ENCODE data around the gene CEP112. TPM values are rescaled to one million over a fixed set of nuclear protein-coding genes. Genes with fewer than 3 reads are reported as not detected.
"Not testable (repeated sequence)": the region's sequence is repeated elsewhere in the genome, so short reads cannot be mapped to it uniquely, and the experiment has no call there.

Gene CEP112
- total RNA-seq, 1 donor from 2014 or later: 14.8 TPM

DNA sequence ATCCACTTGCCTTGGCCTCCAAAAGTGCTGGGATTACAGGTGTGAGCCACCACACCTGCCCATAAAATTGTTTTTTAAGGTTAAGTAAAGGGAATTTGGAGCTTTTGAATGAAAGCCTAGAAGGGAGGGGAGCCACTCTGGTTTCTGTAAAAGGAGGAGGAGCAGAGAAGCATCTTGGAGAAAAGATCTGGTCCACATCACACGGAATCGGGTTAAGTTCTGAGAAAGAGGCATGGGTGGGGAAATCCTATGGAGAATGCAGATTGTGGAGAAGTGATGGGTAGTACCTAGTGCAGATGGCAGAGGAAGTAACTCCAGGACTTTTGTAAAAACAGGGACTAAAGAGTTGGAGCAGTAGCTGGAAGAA is 18.3 kb upstream of the CEP112 start:
- no peak for DNase-seq

DNA sequence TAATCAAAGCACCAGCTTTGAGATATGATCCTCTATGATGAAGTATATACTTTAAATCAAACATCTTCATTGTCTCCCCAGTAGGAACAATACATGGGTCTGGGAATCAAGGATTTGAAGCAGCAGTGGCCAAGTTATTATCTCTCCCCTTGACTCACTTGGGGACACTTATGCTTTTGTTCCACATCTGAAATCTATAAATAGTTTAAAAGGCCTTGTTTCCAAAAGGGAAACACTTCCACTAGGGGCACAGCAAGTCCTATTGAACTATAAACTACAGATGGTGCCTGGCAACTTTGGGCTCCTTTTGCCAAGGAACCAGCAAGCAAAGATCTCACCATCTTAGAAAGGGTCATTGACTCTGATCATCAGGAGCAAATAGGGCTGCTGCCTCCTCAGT is 16.0 kb upstream of the CEP112 start:
- DNase-seq: no peak

GRCh38 chr17:66203274-66204015 is 11.5 kb upstream of the CEP112 start:
- DNase-seq: no peak

DNA sequence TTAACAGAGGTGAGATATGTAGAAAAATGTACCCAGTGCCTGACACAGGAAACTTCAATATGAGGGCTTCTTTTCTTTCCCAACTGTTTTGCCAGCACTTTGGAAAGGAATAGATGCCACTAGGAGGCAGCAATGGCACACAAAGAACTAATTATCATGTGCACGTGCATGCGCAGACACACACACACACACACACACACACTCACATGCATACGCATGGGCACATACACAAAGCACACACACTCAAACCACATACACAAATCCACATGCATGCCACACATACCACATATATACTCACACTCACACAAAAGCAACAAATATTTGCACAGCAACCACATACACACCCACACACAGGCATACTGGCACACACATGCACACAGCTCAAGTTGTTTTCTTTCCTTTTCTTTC is 8.8 kb upstream of the CEP112 start:
- peak; percentile 90 for DNase-seq

- no peak for DNase-seq
These were observed 6.3 kb upstream of the CEP112 start for GRCh38 chr17:66198242-66198641.

- no peak for DNase-seq
These were observed 400 bp upstream of the CEP112 start for GRCh38 chr17:66192378-66192687.

- peak; percentile 63 for DNase-seq
These were observed 968 bp downstream of the CEP112 start for GRCh38 chr17:66190738-66191592.

- DNase-seq: no peak
These were observed 4.2 kb downstream of the CEP112 start for GRCh38 chr17:66187718-66188117.

- DNase-seq: no peak
These were observed 6.1 kb downstream of the CEP112 start for GRCh38 chr17:66185862-66186261.

DNA sequence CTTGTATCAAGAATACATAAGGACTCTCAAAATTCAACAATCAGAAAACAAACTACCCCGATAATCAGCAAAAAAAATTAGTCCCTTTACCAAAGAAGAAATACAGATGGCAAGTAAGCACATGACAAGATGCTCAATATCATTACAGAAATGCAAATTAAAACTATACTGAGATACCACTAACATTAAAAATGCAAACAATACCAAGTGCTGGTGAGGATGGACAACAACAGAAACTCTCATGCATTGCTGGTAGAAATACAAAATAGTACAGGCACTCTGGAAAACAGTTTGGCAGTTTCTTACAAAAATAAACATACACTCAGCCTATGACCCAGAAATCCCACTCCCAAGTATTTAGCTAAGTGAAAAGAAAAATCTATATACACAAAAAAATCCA is 7.5 kb downstream of the CEP112 start:
- no peak for DNase-seq

DNA sequence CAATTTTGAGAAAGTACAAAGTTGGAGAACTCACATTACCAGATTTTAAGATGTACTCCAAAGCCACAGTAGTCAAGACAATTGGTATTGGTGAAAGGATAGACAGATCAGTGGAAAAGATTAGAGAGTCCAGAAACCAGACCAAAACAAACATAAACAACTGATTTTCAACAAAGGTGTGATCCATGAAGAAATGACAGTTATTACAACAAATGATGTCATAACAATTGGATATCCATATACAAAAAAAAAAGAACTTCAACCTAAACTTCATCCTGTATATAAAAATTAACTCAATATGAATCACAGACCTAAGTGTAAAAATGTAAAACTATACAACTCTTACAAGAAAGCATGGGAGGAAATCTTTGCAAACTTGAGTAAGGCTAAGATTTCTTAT is 8.4 kb downstream of the CEP112 start:
- no peak for DNase-seq

GRCh38 chr17:66178642-66179041 is 13.3 kb downstream of the CEP112 start:
- no peak for DNase-seq

DNA sequence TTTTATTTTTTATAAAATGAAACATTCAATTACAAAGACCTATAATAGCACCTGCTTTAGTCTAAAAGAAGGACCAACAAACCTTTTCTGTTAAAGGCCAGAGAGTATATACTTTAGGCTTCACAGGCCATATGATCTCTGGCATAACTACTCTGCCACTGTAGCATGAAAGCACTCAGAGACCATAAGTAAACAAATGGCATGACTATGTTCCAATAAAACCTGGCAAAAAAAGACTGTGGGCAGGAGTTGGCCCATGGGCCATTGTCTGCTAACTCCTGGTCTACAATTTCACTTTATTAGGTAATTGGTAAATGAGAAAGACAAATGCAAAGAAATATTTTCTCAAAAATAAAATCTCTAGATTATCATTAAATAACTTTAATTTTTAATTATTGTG is 14.9 kb downstream of the CEP112 start:
- DNase-seq: no peak

GRCh38 chr17:66175892-66176291 is 16.0 kb downstream of the CEP112 start:
- no peak for DNase-seq

- no peak for DNase-seq
These were observed 19.2 kb downstream of the CEP112 start for GRCh38 chr17:66172691-66173223.

- no peak for DNase-seq
These were observed 19.8 kb downstream of the CEP112 start for GRCh38 chr17:66172144-66172543.

DNA sequence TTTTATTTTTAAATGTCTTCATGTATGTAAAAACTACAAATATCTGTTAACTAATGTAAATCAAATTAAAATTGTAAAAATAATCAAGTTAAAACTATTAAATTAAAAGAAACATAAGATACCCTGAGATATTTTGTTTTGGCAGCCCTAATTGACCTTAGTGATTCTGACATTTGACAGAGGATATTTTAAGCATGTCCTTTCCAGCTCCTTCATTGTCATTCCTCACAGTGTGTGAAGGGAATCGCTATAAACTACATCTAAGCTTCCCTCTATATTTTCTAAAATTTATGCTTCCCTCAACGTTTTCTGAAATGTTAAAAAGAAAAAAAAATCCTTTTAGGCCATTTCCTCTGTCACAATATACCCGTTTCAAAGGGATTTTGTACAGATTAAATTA is 20.2 kb downstream of the CEP112 start:
- DNase-seq: no peak

GRCh38 chr17:66171172-66171571 is 20.8 kb downstream of the CEP112 start:
- DNase-seq: no peak

DNA sequence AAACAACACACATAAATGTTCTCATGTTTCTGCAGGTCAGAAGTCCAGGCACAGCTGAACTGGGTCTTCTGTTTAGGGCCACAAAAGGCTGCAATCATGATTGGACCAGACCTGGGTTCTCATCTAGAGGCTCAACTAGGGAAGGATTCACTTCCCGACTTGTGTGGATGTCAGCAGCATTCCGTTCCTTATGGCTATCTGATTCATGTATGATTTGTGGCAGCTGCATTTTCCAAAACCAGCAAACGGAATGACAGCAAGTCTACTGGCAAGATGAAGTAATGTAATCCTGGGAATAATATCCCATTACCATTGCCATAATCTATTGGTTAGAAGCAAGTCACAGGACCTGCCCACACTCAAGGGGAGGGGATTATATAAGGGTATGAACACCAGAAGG is 22.1 kb downstream of the CEP112 start:
- no peak for DNase-seq

DNA sequence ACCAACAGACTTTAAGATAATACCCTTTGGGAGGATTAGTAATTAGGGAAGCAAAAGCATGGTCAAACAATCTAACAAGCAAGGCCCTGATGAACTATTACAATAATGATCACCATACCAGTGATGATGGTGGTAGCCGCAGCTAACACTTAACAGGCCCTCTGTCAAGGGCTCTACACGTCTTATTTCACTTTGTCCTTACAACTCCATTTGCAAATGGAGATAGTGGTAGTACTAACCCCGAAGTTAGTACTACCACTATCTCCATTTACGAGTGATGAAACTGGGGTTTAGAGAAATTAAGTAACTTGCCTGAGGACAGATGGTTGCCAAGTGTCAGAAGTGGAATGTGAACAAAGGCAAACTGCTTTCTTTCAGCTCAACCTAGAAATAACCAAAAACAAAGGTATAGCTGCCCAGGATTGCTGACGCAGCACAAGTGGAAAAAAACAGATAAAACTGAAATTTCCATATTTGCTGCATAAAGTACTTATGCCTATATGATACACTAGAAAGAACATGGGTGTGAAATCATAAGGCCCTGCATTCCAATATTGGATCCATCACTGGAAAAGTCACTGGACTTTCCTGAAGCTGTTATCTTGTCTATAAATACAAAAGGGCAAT is 24.6 kb downstream of the CEP112 start:
- DNase-seq: no peak

GRCh38 chr17:66165537-66166123 is 26.3 kb downstream of the CEP112 start:
- DNase-seq: peak; percentile 81

DNA sequence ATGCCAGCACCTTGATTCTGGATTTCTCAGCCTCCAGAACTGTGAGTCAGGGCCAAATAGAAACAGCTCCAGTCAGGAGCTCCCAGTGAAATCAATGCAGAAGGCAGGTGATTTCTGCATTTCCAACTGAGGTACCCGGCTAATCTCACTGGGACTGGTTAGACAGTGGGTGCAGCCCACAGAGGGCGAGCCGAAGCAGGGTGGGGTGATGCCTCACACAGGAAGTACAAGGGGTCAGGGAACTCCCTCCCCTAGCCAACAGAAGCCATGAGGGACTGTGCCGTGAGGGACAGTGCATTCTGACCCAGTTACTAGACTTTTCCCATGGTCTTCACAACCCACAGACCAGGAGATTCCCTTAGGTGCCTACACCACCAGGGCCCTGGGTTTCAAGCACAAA is 36.9 kb downstream of the CEP112 start:
- DNase-seq: not testable (repeated sequence)

DNA sequence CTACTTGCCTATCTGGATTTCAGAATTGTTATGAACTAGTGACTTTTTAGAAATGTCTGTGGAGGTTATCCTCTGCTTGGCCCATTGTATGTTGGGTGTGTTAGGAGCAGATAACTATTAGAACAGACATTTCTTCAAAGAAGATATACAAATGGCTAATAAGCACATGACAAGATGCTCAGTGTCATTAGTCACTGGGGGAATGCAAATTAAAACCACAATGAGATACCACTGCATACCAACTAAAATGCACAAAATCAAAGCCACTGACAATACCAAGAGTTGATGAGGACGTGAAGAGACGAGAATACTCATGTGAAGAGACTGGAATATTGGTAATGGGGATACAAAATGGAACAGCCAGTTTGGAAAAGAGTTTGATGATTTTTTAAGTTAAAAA is 39.2 kb downstream of the CEP112 start:
- no peak for DNase-seq
